HUES64 (cell line): ENCODE data around the gene SNRNP40. TPM values are rescaled to one million over a fixed set of nuclear protein-coding genes. Genes with fewer than 3 reads are reported as not detected.

Experiments
- H3K27ac ChIP-seq: 2 replicates; pipeline ENCODE4 v1.7.0; 2013; ENCODE audit warnings: low read depth, low read length, inconsistent platforms
- H3K27me3 ChIP-seq: 2 replicates; pipeline ENCODE4 v1.6.1; 2013; ENCODE audit warnings: mild to moderate bottlenecking, low read length; ENCODE audit not compliant: insufficient read depth
- H3K36me3 ChIP-seq: 2 replicates; pipeline ENCODE4 v1.6.1; 2013; ENCODE audit warnings: mild to moderate bottlenecking, low read length; ENCODE audit not compliant: insufficient read depth
- H3K4me1 ChIP-seq: 2 replicates; pipeline ENCODE4 v1.6.1; 2013; ENCODE audit warnings: mild to moderate bottlenecking, low read length, moderate library complexity; ENCODE audit not compliant: insufficient read depth
- H3K4me3 ChIP-seq: 2 replicates; pipeline ENCODE4 v1.5.1; 2013; ENCODE audit warnings: mild to moderate bottlenecking, low read length, moderate library complexity
- H3K9ac ChIP-seq: 2 replicates; pipeline ENCODE4 v1.6.1; 2013; ENCODE audit warnings: mild to moderate bottlenecking, low read depth, low read length
- H3K9me3 ChIP-seq: 2 replicates; pipeline ENCODE4 v1.6.1; 2013; ENCODE audit warnings: low read depth, low read length; ENCODE audit not compliant: insufficient read depth
- WGBS: fragments of 150-250, 120-280 bp; methylation state at CpG from one replicate; pipeline ENCODE4 v1.1.7; 2013; ENCODE audit warnings: missing lambda C conversion rate; 5-methylcytosine and 5-hydroxymethylcytosine counted together
- polyA plus RNA-seq, 2 experiments: library from polyadenylated mRNA; stranded (reverse); fragments of 50-300 nt; gene quantifications; one replicate each; pipeline ENCODE4 v1.2.3, GENCODE V29; 2013

The SNRNP40 gene
- 91.0 TPM for polyA plus RNA-seq (2013, experiment 1 of 2)
- polyA plus RNA-seq (2013, experiment 2 of 2), result 82.2 TPM

DNA sequence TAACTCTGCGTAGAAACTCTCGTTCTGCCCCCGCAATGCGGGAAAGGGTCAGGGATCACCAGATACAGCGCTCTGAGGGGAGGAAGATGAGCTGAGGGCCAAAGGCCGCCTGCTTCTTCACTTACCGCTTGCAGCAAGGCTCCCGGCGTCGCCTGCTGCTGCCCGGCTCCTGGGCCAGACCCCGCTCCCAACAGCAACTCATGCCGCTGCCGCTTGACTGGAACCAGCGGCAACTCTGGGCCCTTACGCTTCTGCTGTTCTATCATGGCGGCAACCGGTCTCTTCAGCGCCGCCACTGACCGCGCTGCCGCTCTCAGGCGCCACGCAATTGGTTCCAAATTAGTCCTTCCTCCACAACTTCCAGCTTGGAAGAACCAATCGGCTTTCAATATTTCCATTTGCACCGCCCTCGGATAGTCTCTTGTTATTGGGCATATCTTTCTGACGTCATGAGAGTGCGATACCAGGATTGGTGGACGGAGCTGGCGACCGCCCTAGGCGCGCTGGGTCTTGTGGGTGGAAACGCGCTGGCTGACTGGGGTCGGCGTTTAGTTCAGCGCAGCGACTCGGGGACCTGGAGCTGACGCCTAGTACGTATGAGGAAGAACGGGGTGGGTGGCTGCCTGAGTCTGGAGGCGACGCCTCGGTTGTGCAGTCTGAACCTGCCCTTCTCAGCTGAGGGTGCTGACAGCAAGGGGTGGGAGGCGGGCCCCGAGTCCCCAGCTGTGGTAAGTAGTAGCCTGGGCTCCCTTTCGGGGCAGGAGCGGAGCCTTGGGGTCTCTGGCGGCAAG lies at the start of gene SNRNP40, which contains the start of gene ZCCHC17:
Gene SNRNP40 (minus strand): TSS at position 303 of the 791 bp plus-strand sequence. CDS start 37 bp downstream, at position 266.
Gene ZCCHC17 (plus strand): TSS at position 547 of the 791 bp plus-strand sequence. CDS start 13,067 bp downstream, outside the sequence.
- under 1% methylated on average over 53 of the region's 53 CpGs for WGBS
- H3K4me1 ChIP-seq, result no peaks in the 10 kb centered on the region
- peaks cover 29% of the 10 kb centered on the region for H3K36me3 ChIP-seq
- peak within 1 kb of the TSS; percentile 87 for H3K4me3 ChIP-seq
- peak within 1 kb of the TSS; percentile 97 for H3K9ac ChIP-seq
- peak within 1 kb of the TSS; percentile 85 for H3K27ac ChIP-seq
- no peaks in the 10 kb centered on the region for H3K9me3 ChIP-seq
- H3K27me3 ChIP-seq, result no peaks in the 10 kb centered on the region

DNA sequence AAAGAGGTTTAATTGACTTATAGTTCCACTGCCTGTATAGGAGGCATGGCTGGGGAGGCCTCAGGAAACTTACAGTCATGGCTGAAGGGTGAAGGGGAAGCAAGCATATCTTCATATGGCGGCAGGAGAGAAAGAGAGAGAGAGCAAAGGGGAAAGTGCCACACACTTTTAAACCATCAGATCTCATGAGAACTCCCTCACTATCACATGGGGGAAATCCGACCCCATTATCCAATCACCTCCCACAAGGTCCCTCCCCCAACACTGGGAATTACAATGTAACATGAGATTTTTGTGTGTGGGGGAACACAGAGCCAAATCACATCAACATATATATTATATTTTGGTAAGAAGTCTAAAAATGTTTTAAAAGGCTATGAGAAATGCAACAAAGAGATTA lies 49.0 kb upstream of the SNRNP40 start:
- Histone ChIP-seq H3K4me1 (no peaks in the 10 kb centered on the region), H3K27me3 (no peaks in the 10 kb centered on the region), H3K9ac (no peak overlapping the region), H3K4me3 (no peak overlapping the region), H3K27ac (no peak overlapping the region), H3K9me3 (no peaks in the 10 kb centered on the region), H3K36me3 (peaks cover 61% of the 10 kb centered on the region)
- 80% methylated on average over 1 of the region's 2 CpGs for WGBS

DNA sequence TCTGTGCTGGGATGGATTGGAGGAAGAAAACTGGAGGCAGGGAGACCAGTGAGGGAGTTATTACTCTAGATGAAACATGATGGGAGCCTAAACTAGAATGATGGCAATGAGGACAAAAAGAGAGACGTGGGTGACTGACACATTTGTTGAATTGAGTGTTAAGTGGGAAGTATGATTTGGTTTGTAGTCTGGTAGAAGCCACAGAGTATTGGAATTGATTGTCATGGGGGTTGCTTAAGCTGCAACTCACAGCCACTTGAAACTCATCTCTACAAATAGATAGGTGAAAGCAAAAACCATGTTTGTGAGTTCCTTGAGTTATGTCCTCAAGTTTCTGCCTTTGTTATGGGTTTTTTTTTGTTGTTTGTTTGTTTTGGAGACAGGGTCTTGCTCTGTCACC lies 47.9 kb upstream of the SNRNP40 start:
- no peaks in the 10 kb centered on the region for H3K9me3 ChIP-seq
- no peaks in the 10 kb centered on the region for H3K4me1 ChIP-seq
- WGBS, result 2% methylated on average over 1 of the region's 1 CpG
- H3K27me3 ChIP-seq, result no peaks in the 10 kb centered on the region
- H3K27ac ChIP-seq, result no peak overlapping the region
- H3K36me3 ChIP-seq, result peaks cover 59% of the 10 kb centered on the region
- no peak overlapping the region for H3K4me3 ChIP-seq
- H3K9ac ChIP-seq, result no peak overlapping the region

DNA sequence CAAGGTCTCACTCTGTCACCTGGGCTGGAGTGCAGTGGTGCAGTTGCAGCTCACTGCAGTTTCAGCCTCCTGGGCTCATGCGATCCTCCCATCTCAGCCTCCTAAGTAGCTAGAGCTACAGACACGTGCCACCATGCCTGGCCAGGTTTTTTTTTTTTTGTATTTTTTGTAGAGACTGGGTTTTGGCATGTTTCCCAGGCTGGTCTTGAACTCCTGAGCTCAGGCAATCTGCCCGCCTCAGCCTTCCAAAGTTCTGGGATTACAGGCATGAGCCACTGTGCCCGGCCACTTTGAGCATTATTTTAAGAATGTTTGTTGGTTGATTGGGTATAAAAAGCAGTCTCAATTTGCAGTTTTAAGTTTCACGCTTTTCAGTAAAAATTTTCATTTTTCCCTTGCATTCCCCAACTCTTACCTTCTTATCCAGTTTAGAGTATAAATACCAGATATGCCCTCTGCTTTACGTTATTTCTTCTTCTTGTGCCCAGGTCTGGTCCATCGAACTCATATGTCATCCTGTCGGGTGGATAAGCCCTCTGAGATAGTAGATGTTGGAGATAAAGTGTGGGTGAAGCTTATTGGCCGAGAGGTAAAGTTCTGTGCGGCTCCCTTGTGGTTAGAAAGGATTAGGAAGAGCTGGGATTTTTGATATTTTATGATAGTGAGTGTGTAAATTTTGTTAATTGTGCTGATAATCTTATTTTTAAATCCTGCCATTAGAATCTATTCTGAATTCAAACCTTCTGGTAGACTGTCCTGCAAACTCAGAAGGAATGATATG lies 40.3 kb upstream of the SNRNP40 start:
- Histone ChIP-seq H3K27me3 (no peaks in the 10 kb centered on the region), H3K4me1 (no peaks in the 10 kb centered on the region), H3K4me3 (no peak overlapping the region), H3K27ac (no peak overlapping the region), H3K9me3 (no peaks in the 10 kb centered on the region), H3K9ac (no peak overlapping the region), H3K36me3 (peaks cover 38% of the 10 kb centered on the region)
- WGBS, result 85% methylated on average over 10 of the region's 10 CpGs

DNA sequence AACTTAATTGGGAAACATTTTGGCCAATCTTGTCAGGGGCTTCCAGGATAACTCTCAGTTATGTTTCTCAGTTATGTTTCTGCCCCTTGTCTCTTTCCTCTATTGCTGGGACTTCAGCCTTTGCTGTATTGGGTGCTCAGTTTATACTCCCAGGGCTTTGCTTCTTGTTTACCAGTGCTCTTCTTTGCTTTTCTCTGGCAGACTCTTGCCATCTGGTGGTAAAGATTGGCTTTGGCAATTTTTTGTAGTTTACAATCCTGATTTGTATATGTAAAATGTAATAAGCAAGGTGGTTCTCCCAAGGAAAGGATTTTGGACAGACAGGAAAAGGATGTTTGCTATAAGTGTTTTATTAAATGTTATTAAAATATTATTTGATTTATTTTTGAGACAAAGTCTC lies 38.4 kb upstream of the SNRNP40 start:
- peaks cover 29% of the 10 kb centered on the region for H3K36me3 ChIP-seq
- no peak overlapping the region for H3K27ac ChIP-seq
- no peaks in the 10 kb centered on the region for H3K27me3 ChIP-seq
- no peak overlapping the region for H3K9ac ChIP-seq
- H3K9me3 ChIP-seq, result no peaks in the 10 kb centered on the region
- H3K4me1 ChIP-seq, result no peaks in the 10 kb centered on the region
- H3K4me3 ChIP-seq, result no peak overlapping the region

DNA sequence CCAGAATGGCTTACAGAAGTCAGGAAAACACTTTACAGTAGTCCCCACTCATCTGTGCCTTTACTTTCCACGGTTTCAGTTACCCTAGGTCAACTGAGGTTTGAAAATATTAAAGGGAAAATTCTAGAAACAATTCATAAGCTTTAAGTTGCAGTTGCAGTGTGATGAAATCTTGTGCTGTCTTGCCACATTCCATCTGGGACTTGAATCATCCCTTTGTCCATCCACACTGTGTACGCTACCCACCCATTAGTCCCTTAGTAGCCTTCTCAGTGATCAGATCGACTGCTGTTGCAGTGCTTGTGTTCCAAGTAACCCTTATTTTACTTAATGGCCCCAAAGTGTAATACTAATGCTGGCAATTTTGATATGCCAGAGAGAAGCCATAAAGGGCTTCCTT lies 30.8 kb upstream of the SNRNP40 start:
- H3K9me3 ChIP-seq, result no peaks in the 10 kb centered on the region
- no peak overlapping the region for H3K4me3 ChIP-seq
- no peak overlapping the region for H3K27ac ChIP-seq
- H3K27me3 ChIP-seq, result no peaks in the 10 kb centered on the region
- no peak overlapping the region for H3K9ac ChIP-seq
- no peaks in the 10 kb centered on the region for H3K4me1 ChIP-seq
- H3K36me3 ChIP-seq, result peaks cover 18% of the 10 kb centered on the region
- WGBS, result 92% methylated on average over 3 of the region's 3 CpGs

DNA sequence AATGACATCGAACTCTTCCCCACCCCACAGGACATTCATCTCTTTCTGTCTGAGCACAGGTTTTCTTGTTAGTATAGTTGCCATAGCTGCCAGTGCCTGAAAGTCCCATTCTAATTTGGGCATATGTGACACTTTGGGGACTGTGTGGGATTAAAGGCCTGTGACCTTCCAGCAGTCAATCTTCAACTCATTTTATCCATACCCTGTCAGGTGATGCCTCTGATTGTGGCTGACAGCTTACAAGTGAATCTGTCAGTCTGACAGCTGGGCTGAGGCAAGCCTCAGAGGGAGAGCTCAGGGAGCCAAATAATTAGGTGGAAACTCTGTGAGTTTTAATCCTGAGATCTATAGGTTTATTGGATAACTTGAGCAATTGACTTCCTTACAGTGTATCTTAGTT lies 29.9 kb upstream of the SNRNP40 start:
- Histone ChIP-seq H3K27ac (no peak overlapping the region), H3K4me3 (no peak overlapping the region), H3K27me3 (no peaks in the 10 kb centered on the region), H3K9me3 (no peaks in the 10 kb centered on the region), H3K36me3 (peaks cover 25% of the 10 kb centered on the region), H3K4me1 (no peaks in the 10 kb centered on the region), H3K9ac (no peak overlapping the region)
- WGBS, result no CpG with 5 or more reads among the region's 1 CpG

DNA sequence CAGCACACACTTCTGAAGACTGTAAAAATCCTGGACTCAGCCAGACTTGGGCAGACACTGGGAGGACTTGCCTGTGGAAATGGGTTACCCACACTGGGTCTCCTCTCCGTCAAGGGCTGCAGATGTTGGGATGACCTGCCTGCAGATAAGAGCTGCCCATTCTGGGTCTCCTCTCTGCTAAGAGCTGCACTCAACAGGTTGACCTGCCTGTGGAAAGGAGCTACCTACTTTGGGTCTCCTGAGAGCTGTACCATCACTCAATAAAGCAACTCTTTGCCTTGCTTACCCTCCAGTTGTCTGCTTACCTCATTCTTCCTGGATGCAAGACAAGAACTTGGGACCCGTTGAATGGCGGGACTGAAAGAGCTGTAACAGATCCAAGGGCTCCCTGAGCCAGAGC lies 28.4 kb upstream of the SNRNP40 start:
- 92% methylated on average over 3 of the region's 3 CpGs for WGBS
- Histone ChIP-seq H3K4me1 (no peaks in the 10 kb centered on the region), H3K36me3 (peaks cover 34% of the 10 kb centered on the region), H3K27me3 (no peaks in the 10 kb centered on the region), H3K4me3 (no peak overlapping the region), H3K27ac (no peak overlapping the region), H3K9ac (no peak overlapping the region), H3K9me3 (no peaks in the 10 kb centered on the region)

DNA sequence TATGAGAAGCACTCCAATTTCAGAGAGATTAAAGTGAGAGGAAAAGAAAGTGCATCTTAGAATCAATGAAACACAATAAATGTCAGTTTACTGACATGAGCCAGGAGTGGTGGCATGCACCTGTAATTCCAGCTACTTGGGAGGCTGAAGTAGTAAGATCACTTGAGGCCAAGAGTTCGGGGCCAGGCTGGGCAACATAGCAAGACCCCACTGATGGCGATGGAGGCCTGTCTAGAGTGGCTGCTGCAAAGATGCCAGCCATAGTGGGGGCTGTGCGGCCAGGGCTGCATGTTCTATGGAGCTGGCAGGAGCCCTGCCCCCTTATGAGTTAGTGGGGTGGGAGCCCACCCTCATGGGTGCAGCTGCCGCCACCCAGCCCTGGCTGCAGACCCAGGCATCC lies 27.5 kb upstream of the SNRNP40 start:
- no peak overlapping the region for H3K4me3 ChIP-seq
- no peak overlapping the region for H3K27ac ChIP-seq
- peaks cover 43% of the 10 kb centered on the region for H3K36me3 ChIP-seq
- no peak overlapping the region for H3K9ac ChIP-seq
- no peaks in the 10 kb centered on the region for H3K9me3 ChIP-seq
- no peaks in the 10 kb centered on the region for H3K4me1 ChIP-seq
- H3K27me3 ChIP-seq, result no peaks in the 10 kb centered on the region
- 95% methylated on average over 4 of the region's 4 CpGs for WGBS

DNA sequence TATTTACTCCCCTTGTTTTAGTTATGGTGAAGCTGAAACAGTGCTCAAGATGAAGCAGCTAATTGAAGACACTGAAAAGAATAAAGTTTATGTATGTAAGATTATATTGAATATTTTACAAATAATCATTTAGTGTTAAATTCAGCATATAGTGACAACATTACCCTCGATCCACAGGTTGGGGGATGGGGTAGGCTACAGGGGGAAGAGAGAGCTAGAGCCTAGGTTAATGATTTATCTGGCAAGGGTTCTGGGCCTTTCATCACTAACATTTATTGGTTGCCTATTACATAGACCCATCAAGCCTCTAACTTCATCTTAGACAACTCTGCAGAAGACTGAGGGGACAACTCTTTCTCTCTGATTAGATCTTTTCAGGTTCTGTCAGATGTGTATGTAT lies 21.6 kb upstream of the SNRNP40 start:
- no CpG with 5 or more reads among the region's 1 CpG for WGBS
- Histone ChIP-seq H3K27me3 (no peaks in the 10 kb centered on the region), H3K9me3 (no peaks in the 10 kb centered on the region), H3K36me3 (peaks cover 85% of the 10 kb centered on the region), H3K27ac (no peak overlapping the region), H3K9ac (no peak overlapping the region), H3K4me1 (no peaks in the 10 kb centered on the region), H3K4me3 (no peak overlapping the region)

DNA sequence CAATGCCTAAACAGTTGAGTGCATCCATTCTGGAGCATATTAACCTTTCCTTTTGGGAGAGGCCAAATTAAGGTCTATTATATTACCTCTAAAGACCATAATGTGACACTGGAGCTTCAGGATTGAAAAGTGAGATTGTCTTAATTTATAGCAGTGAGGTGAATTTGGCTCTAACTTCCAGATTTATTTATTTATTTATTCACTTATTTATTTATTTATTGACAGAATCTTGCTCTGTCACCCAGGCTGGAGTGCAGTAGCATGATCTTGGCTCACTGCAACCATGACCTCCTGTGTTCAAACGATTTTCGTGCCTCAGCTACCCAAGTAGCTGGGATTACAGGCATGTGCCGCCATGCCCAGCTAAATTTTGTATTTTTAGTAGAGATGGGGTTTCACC lies 19.3 kb upstream of the SNRNP40 start:
- H3K36me3 ChIP-seq, result peaks cover 93% of the 10 kb centered on the region
- no peaks in the 10 kb centered on the region for H3K4me1 ChIP-seq
- no peak overlapping the region for H3K27ac ChIP-seq
- 95% methylated on average over 3 of the region's 3 CpGs for WGBS
- no peak overlapping the region for H3K4me3 ChIP-seq
- no peak overlapping the region for H3K9ac ChIP-seq
- H3K9me3 ChIP-seq, result no peaks in the 10 kb centered on the region
- H3K27me3 ChIP-seq, result no peaks in the 10 kb centered on the region
